IPS-NIHi11 (cell line): Measurements from ENCODE around the gene LRRC23.
A peak's percentile ranks its signal among the peaks of the same experiment; 100 is the strongest.

Experiments
- DNase-seq: peaks from one replicate; pipeline ENCODE4 v3.0.0; 2012; ENCODE audit warnings: mixed read lengths, low spot score

LRRC23 gene

GRCh38 chr12:6943722-6944380 lies 39.2 kb downstream of the LRRC23 start, which contains the start of the genes C12orf57 and RNU7-1:
Gene C12orf57, plus strand, starts transcription at chr12:6944022. Its CDS starts 100 bp downstream, at chr12:6944122.
Gene RNU7-1, plus strand, starts transcription at chr12:6943816.
- no peak for DNase-seq

- peak; percentile 78 for DNase-seq
Measured at GRCh38 chr12:6944381-6945186, 40.0 kb downstream of the LRRC23 start.

GRCh38 chr12:6945613-6946012 lies 41.0 kb downstream of the LRRC23 start:
- DNase-seq: no peak

DNA sequence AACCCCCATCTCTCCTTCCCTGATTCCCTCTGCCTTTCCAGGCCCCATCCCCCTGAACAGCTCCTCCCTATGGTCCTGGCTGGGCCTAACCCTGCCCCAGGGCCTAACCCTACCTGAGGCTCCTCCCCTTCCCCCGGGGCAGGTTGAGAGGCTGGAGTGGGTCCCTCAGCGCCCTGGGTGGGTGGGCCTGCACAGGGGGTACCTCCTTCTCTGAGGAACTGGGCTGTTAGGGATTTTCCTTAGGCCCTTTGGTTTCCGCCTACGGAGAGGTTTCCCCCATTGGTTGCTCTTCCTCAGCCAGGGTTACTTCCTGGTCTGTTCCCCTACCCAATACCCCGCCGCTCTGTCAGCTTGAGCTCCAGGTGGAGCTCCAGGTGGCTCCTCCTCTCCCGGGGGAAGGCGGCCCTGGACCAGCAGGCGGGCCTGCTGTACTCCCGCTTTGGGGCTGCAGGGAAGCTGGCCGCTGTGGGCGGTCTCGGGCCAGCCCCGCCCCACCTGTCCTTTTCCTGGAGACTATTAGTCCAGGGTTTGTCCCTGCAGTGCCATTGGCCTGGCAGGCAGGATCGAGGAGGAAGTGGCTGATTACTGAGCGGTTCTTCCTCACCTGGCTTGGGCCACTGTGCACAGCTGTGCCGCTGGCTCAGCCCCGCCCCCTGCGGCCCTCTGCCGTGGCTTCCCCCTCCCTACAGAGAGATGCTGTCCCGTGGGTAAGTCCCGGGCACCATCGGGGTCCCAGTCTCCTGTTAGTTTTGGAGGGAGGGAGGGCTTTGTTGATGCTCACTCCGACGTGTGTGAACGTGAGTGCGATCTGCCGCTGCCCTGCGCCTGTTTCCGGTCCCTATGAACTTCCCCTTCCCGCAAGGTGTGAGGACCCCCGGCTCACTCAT lies 41.7 kb downstream of the LRRC23 start:
- peak; percentile 95 for DNase-seq

DNA sequence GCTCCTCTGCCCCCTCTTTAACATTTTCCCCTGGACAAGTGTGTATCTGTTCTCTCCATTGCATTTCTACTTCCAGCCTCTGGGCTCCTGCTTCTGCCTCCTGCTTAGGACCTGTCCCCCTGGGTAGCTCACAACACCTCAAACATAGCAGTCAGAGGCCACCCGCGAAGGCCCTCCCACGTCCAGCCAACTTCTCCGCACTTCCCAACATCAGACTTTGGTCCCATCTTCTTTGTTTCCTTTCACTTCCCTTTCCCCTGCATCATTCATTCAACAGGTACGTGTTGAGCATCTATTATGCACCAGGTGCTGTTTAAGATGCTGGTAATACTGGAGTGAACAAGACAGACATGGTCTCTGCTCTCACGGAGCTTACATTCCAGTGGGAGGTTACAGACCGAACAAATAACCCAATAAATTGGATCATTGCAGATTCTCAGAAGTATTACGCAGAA lies 42.3 kb downstream of the LRRC23 start:
- DNase-seq: no peak

DNA sequence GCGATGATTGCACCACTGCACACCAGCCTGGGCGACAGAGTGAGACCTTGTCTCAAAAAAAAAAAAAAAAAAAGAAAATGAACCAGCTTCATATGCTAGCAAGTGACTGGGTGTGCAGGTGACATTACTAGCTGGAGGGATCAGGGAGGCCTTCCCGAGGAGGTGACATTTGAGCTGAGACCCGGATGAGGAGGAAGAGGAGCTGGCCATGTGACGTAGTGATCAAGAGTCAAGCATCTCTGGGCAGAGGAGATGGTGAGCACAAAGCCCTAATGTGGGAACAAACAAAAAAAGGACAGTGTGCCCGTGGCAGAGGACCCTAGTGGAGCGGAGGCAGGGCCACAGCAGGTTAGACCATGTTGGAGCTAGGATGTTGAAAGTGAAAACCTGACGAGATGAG lies 43.0 kb downstream of the LRRC23 start:
- DNase-seq: no peak

DNA sequence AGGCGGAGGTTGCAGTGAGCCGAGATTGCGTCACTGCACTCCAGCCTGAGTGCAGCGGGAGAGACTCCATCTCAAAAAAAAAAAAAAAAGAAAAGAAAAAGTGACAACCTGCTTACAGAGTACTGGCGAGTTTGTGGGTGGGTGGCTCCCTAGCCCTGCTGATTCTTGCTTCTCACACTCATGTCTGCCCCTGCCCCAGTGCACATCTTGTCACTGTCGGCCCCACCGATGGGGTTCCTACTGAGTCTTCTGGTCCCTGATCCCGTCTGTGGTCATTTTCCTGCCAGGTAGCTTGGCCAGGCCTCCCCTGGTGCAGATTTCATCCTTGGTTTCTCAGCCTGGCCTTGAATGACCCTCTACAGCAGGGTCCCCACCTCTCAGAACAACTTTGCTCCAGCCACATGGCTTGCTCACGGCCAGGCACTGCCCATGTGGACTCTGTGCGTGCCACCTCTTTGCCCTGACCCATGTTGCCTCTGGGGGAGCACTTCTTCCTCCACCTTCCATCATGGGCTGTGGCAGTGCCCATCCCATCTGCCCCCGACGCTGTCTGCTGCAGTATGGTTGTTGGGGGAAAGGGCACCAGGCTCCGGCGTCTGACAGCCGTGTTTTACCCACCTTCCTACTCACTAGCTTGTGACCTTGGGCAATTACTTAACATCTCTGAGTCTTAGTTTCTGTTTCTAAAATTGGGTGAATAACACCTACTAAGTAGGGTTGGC lies 44.4 kb downstream of the LRRC23 start:
- DNase-seq: no peak

DNA sequence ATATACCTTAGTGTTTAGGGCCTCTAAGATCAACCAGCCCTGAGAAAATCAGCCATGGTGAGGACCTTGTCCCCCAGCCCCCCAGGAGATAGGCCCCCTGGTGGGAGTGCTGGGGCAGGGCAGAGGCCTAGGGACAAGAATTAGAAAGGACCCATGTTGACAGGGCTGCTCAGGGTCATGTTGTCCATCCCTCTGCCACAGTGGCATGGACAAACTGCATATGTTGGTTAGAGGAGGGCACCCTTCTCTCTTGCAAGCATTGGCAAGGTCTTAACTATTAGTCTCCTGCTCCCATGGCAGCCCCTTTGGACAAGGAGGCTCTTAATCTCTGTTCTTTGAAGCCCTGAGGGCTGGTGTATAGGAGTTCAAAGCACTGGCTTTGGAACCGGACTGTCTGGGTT lies 45.8 kb downstream of the LRRC23 start:
- no peak for DNase-seq

- no peak for DNase-seq
Measured at GRCh38 chr12:6950811-6951540, 46.4 kb downstream of the LRRC23 start, which contains the start of gene PTPN6. Gene PTPN6, plus strand, starts transcription at chr12:6951356. Its CDS starts 157 bp downstream, at chr12:6951513.

GRCh38 chr12:6951551-6952120 lies 47.0 kb downstream of the LRRC23 start:
- DNase-seq: no peak

- no peak for DNase-seq
Measured at GRCh38 chr12:6952121-6952862, 47.7 kb downstream of the LRRC23 start.

DNA sequence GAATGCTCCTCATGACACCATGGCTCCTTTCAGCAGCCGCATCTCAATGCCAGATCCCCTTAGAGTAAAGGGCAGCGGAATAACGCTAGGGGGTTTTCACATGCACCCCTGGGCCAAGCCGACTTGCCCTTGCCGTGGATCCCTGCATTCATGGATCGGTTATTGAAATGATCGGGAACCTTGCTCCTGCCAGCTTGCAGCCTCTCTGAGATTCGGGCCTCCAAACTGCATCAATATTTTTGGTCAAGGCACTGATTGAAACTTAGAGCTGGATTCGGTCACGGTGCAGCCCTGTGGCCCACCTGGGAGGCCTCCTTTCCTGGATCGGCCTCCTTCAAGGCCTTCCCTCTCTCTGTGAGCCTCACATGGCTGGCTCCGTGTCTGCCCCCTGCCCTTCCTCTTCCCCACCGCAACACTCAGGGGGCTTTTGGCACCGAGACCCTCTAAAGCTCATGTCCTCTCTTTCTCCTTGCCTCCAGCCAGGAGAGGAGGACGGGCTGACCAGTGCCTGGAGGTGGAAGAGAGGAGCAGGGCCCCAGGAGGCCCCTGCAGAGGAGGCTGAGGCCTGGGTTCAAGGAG lies 48.3 kb downstream of the LRRC23 start:
- no peak for DNase-seq

- no peak for DNase-seq
Measured at GRCh38 chr12:6953442-6954315, 49.1 kb downstream of the LRRC23 start.

DNA sequence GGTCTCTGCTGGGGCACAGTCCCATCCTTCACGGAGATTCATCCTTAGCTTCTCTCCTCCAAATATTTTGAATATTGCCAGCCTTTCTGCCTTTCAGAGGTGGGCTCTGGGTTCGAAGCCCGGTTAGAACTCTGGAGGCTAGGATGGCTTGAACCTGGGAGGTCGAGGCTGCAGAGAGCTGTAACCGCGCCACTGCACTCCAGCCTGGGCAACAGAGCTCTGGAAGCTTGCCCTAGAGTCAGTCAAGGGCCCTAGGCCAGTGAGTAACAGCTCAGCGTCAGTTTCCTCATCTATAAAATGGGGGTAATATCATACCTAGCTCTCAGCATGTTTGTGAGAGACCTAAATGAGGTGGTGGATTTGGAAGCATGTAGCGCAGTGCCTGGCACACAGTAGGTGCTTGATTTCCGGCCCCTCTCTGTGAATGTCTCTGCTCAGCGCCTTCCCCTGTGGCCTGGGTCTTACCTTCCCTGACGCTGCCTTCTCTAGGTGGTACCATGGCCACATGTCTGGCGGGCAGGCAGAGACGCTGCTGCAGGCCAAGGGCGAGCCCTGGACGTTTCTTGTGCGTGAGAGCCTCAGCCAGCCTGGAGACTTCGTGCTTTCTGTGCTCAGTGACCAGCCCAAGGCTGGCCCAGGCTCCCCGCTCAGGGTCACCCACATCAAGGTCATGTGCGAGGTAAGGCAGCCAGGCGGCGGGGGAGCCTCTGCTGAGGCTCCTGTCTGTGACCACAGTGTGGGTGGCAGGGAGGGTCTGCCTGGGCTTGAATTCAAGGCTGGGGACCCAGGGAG lies 49.9 kb downstream of the LRRC23 start:
- DNase-seq: no peak

DNA sequence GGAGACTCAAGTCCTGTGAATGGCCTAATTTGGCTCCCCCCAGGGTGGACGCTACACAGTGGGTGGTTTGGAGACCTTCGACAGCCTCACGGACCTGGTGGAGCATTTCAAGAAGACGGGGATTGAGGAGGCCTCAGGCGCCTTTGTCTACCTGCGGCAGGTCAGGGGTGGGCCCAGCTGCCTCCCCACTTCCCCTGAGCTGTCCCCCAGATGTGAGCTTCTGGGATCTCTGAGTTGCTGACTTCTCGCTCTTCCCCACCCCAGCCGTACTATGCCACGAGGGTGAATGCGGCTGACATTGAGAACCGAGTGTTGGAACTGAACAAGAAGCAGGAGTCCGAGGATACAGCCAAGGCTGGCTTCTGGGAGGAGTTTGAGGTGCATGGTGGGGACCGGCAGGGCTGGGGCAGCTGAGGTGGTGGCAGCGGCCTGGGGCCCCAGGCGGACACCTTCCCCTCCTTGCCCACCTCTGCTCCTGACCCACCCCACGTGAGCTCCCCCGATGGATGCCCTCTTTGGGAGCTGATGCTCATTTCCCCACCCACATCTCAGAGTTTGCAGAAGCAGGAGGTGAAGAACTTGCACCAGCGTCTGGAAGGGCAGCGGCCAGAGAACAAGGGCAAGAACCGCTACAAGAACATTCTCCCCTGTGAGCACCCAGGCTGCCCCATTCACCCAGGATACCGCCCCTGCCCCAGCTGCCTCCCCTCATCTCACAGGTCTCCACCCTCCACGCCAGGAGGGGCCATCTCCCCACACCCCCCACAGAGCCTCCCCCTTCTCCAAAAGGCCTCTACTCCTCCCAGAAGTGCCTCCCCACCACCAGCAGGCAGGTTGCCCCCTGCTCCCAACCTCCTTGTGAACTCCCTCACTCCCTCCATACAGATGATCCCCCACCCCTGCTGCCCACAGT lies 50.7 kb downstream of the LRRC23 start:
- DNase-seq: no peak

DNA sequence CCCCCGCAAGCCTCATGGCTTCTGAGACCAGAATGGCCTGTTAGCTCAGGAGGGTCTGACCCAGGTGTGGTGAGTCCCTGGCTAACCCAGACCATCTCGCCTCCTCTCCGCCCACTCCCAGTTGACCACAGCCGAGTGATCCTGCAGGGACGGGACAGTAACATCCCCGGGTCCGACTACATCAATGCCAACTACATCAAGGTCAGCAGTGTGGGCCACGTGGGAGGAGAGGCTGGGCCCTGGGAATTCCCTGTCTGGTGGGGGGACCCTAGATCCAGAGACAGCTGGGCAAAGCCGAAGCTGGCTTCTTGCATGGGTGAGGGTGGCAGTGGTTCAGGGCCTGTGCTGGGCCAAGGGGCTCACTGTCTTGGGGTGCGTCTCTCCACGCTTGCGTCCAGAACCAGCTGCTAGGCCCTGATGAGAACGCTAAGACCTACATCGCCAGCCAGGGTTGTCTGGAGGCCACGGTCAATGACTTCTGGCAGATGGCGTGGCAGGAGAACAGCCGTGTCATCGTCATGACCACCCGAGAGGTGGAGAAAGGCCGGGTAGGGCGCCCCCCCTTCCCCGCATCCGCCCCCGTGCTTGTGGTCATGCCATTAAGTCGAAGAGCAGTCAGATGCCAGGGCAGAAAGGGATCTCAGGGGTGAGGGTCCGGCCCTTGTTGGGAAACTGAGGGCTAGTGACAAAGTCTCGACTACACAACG lies 51.6 kb downstream of the LRRC23 start:
- DNase-seq: no peak
